Colonic mucosa (tissue), 4 donors: ENCODE results near the gene ITIH1. TPM values are rescaled to one million over a fixed set of nuclear protein-coding genes. Genes with fewer than 3 reads are reported as not detected.
A peak's percentile ranks its signal among the peaks of the same experiment; 100 is the strongest.
"Not testable (repeated sequence)": the region's sequence is repeated elsewhere in the genome, so short reads cannot be mapped to it uniquely, and the experiment has no call there.

Experiments used
- DNase-seq: peaks from one replicate; pipeline ENCODE4 v3.0.0-alpha.2; 2020
- H3K27ac ChIP-seq: fragments of 200-600 bp; one replicate; pipeline ENCODE4 v1.8.0; 2021
- H3K27me3 ChIP-seq: fragments of 200-600 bp; one replicate; pipeline ENCODE4 v1.8.0; 2021
- H3K36me3 ChIP-seq: fragments of 200-600 bp; one replicate; pipeline ENCODE4 v1.8.0; 2021
- H3K4me1 ChIP-seq: fragments of 200-600 bp; one replicate; pipeline ENCODE4 v1.8.0; 2021; ENCODE audit warnings: mild to moderate bottlenecking
- H3K4me3 ChIP-seq: fragments of 200-600 bp; one replicate; pipeline ENCODE4 v1.8.0; 2021
- H3K9ac ChIP-seq, 2 donors: one replicate each; pipeline ENCODE4 v1.7.0; 2013; ENCODE audit warnings: control low read depth in 2 of 2, low read depth in 2 of 2, low read length in 2 of 2
- H3K9me3 ChIP-seq: fragments of 200-600 bp; one replicate; pipeline ENCODE4 v1.8.0; 2021
- CTCF ChIP-seq: fragments of 200-600 bp; IDR thresholded peaks from one replicate; pipeline ENCODE4 v1.8.0; 2022; ENCODE audit warnings: antibody characterized with exemption, mild to moderate bottlenecking
- intact Hi-C: fragments of 100-400 bp; cut with DNase I; formaldehyde crosslinking; loops from one replicate; pipeline ENCODE4 v1.14.1; 2022
- total RNA-seq, 2 donors: library from RNA; stranded (reverse); fragmentation: NEBNext Ultra II Directional in 1 of 2; extraction: Animal tissue kit (Norgen Biotek cat#: 25700) in 1 of 2; gene quantifications; one replicate each; pipeline ENCODE4 v1.2.1, GENCODE V29; 2021
- donor health status: healthy.
- donor health status: DM: no; HTN: no; CAD: no.
- donor health status: DM: no; HTN: no; CAD: no.

Gene ITIH1
- total RNA-seq, 2 donors from 2014 or later, result 0.91 TPM; not detected in 1

DNA sequence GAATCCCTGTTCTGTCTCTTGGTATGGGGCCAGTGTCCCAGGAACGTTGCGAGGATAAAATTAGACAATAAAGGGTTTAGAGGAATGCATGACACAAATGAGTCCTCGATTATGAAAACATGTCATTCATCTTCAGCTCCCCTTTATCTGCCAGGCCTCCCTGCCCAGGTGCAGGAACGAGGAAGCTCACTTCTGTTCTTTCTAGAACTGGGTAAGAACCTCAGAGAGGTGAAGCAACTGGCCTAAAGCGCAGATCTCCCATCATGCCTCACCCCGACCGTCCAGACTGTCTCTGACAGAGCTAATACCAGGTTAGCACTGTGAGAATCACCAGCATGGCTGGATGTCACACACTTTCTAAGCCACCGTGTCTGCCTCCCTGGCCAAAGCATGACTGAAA is 1.5 kb upstream of the ITIH1 start:
- Histone ChIP-seq H3K36me3 (no peaks in the 10 kb centered on the region), H3K27me3 (no peaks in the 10 kb centered on the region), H3K4me1 (no peaks in the 10 kb centered on the region), H3K9me3 (no peaks in the 10 kb centered on the region), H3K4me3 (no peak overlapping the region), H3K9ac (no peak overlapping the region), H3K27ac (no peak overlapping the region)
- no peak for TF ChIP-seq CTCF
- intact Hi-C loops, result no loop called here
- DNase-seq, result no peak

GRCh38 chr3:52776486-52776885 is 913 bp upstream of the ITIH1 start:
- H3K36me3 ChIP-seq, H3K9me3 ChIP-seq, intact Hi-C loops, H3K27me3 ChIP-seq, DNase-seq, H3K4me3 ChIP-seq, H3K4me1 ChIP-seq, H3K27ac ChIP-seq, H3K9ac ChIP-seq: not testable (repeated sequence)

- no peak for TF ChIP-seq CTCF
- intact Hi-C loops, result no loop called here
- Histone ChIP-seq H3K4me1 (no peaks in the 10 kb centered on the region), H3K9ac (no peak overlapping the region), H3K4me3 (no peak overlapping the region), H3K27ac (no peak overlapping the region), H3K36me3 (no peaks in the 10 kb centered on the region), H3K27me3 (no peaks in the 10 kb centered on the region), H3K9me3 (no peaks in the 10 kb centered on the region)
- no peak for DNase-seq
Measured at GRCh38 chr3:52777959-52778805, 783 bp downstream of the ITIH1 start.

- H3K27ac ChIP-seq, result no peak overlapping the region
- peak; percentile 11 for DNase-seq
- no peak for TF ChIP-seq CTCF
- intact Hi-C loops, result no loop called here
- H3K36me3 ChIP-seq, result no peaks in the 10 kb centered on the region
- no peaks in the 10 kb centered on the region for H3K4me1 ChIP-seq
- no peak overlapping the region for H3K9ac ChIP-seq
- H3K9me3 ChIP-seq, result no peaks in the 10 kb centered on the region
- no peak overlapping the region for H3K4me3 ChIP-seq
- H3K27me3 ChIP-seq, result no peaks in the 10 kb centered on the region
Measured at GRCh38 chr3:52779011-52779836, 1.8 kb downstream of the ITIH1 start.

DNA sequence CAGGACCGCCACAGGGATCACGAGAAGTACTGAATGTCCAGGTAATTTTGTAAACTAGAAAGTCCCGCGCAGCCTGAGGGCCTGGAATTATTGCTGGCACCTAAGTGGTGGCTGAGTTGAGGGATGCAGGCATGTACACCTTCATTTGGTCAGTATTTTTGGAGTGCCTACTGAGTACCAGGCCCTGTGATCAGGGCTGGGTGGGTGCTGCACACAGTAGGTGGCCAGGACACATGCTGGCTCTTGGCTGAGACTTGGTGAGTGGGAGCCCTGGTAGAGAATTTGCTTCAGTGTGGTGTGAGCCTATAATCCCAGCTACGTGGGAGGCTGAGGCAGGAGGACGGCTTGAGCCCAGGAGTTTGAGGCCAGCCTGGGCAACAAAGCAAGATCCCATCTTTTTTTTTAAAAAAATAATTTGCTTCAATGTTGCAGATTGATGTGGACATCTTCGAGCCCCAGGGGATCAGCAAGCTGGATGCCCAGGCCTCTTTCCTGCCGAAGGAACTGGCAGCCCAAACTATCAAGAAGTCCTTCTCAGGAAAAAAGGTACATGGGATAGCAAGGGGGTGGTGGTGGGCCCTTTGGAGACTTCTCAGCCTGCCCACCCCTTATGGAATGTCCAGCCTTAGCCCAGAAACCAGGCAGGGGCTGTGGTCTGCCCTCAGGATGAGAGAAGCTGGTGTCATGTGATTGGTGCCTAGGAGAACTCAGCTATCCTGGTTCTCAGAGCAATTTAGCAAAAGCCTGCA is 2.6 kb downstream of the ITIH1 start:
- intact Hi-C loops, result no loop called here
- H3K9ac ChIP-seq, result no peak overlapping the region
- no peaks in the 10 kb centered on the region for H3K27me3 ChIP-seq
- no peaks in the 10 kb centered on the region for H3K36me3 ChIP-seq
- no peak for DNase-seq
- H3K4me3 ChIP-seq, result no peak overlapping the region
- H3K27ac ChIP-seq, result no peak overlapping the region
- TF ChIP-seq CTCF, result no peak
- H3K9me3 ChIP-seq, result no peaks in the 10 kb centered on the region
- H3K4me1 ChIP-seq, result no peaks in the 10 kb centered on the region
